HEK293 (cell line): Measurements from ENCODE around the gene PEX10.
A peak's percentile ranks its signal among the peaks of the same experiment; 100 is the strongest.

Experiments
- CTCF ChIA-PET: fragments of 350-600 bp; formaldehyde crosslinking; extraction: SDS; loops from one replicate; lab custom pipeline; 2021; ENCODE audit warnings: antibody characterized with exemption; lab: Yijun Ruan, JAX
- POLR2A ChIA-PET: fragments of 300-600 bp; formaldehyde crosslinking; extraction: SDS; loops from one replicate; lab custom pipeline; 2020; ENCODE audit warnings: antibody characterized with exemption, inconsistent platforms; lab: Yijun Ruan, JAX
- H3K27ac ChIP-seq: fragments of 200-500 bp; sonication (Bioruptor generic); 2 replicates; pipeline ENCODE4 v1.5.1; 2014; ENCODE audit warnings: low read depth, low read length, control low read depth, inconsistent platforms; ENCODE audit errors: extremely low read depth
- H3K36me3 ChIP-seq, 2 experiments: fragments of 200-500 bp in 1 of 2; sonication (Bioruptor generic) in 1 of 2; 1 replicate in 1 of 2; 2 replicates in 1 of 2; pipeline ENCODE4 v1.5.1; 2014 to 2017; ENCODE audit warnings: inconsistent platforms in 2 of 2, low read length in 2 of 2; ENCODE audit not compliant: control insufficient read depth in 2 of 2, insufficient read depth in 1 of 2
- H3K4me1 ChIP-seq: fragments of 200-500 bp; sonication (Bioruptor generic); 2 replicates; pipeline ENCODE4 v1.5.1; 2014; ENCODE audit warnings: mild to moderate bottlenecking, low read length, inconsistent platforms; ENCODE audit not compliant: control insufficient read depth, insufficient read depth
- H3K4me3 ChIP-seq: 2 replicates; pipeline ENCODE4 v1.5.1; 2011; ENCODE audit warnings: low read depth, mild to moderate bottlenecking, control low read depth, low read length, moderate library complexity
- H3K9me3 ChIP-seq: fragments of 200-500 bp; sonication (Bioruptor generic); 2 replicates; pipeline ENCODE4 v1.5.1; 2014; ENCODE audit warnings: low read depth, low read length, inconsistent platforms; ENCODE audit not compliant: control insufficient read depth, insufficient read depth
- TRIM28 ChIP-seq: IDR thresholded peaks from 2 replicates; pipeline ENCODE4 v1.6.1; 2011; ENCODE audit warnings: low read length, control low read depth, borderline replicate concordance
- ZFHX2 ChIP-seq: fragments of 450-650 bp; formaldehyde crosslinking; conservative IDR thresholded peaks from 2 replicates; pipeline ENCODE4 v1.5.1; 2016; ENCODE audit warnings: missing biosample characterization, missing genetic modification characterization
- ZIC2 ChIP-seq: fragments of 450-650 bp; formaldehyde crosslinking; IDR thresholded peaks from 2 replicates; pipeline ENCODE4 v1.5.1; 2016; ENCODE audit warnings: missing biosample characterization, missing genetic modification characterization
- ZNF175 ChIP-seq: fragments of 450-650 bp; formaldehyde crosslinking; IDR thresholded peaks from 2 replicates; pipeline ENCODE4 v1.5.1; 2016; ENCODE audit warnings: missing biosample characterization, missing genetic modification characterization
- ZNF221 ChIP-seq: fragments of 450-650 bp; formaldehyde crosslinking; IDR thresholded peaks from 2 replicates; pipeline ENCODE4 v1.5.1; 2017; ENCODE audit warnings: missing biosample characterization, missing genetic modification characterization, borderline replicate concordance
- ZNF558 ChIP-seq: fragments of 450-650 bp; formaldehyde crosslinking; IDR thresholded peaks from 2 replicates; pipeline ENCODE4 v1.5.1; 2016; ENCODE audit warnings: missing biosample characterization, missing genetic modification characterization
- ZNF561 ChIP-seq: fragments of 450-650 bp; IDR thresholded peaks from 2 replicates; pipeline ENCODE4 v1.5.1; 2018; ENCODE audit warnings: missing biosample characterization, missing genetic modification characterization, borderline replicate concordance
- ZNF610 ChIP-seq: fragments of 450-650 bp; formaldehyde crosslinking; IDR thresholded peaks from 2 replicates; pipeline ENCODE4 v1.5.1; 2016; ENCODE audit warnings: missing biosample characterization, missing genetic modification characterization, borderline replicate concordance
- ZNF76 ChIP-seq: fragments of 450-650 bp; formaldehyde crosslinking; IDR thresholded peaks from 2 replicates; pipeline ENCODE4; 2016; ENCODE audit warnings: low read depth, missing biosample characterization, missing genetic modification characterization, borderline replicate concordance
- ZNF843 ChIP-seq: fragments of 450-650 bp; formaldehyde crosslinking; IDR thresholded peaks from 2 replicates; pipeline ENCODE4 v1.5.1; 2016; ENCODE audit warnings: missing biosample characterization, missing genetic modification characterization
- TF ChIP-seq, protein P1 (sequence below): fragments of 450-650 bp; formaldehyde crosslinking; IDR thresholded peaks from 2 replicates; pipeline ENCODE4 v1.5.1; 2016; ENCODE audit warnings: missing biosample characterization, missing genetic modification characterization
- TF ChIP-seq, protein P2 (sequence below): fragments of 450-650 bp; formaldehyde crosslinking; IDR thresholded peaks from 2 replicates; pipeline ENCODE4 v1.5.1; 2016; ENCODE audit warnings: missing biosample characterization, missing genetic modification characterization
- TF ChIP-seq, protein P3 (sequence below): fragments of 450-650 bp; formaldehyde crosslinking; IDR thresholded peaks from 2 replicates; pipeline ENCODE4 v1.5.1; 2016; ENCODE audit warnings: missing biosample characterization, missing genetic modification characterization

Gene PEX10

DNA sequence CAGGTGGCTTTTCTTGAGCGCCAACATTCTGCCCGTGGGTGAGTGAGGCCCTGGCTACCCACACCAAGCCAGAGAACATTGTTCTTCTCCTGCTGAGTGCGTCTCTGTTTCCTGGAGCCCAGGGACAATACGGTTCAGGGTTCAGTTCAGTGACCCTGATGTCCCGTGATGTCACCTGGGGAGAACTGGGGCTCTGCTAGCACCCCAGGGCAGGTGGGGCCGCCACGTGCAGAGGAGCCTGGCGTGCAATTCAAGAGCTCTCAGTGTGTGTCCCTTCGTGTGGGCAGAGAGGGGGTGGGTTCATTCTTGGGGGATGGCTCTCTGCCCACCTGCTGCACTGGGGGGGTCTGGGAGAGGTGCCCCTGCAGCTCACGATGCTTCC, 18.2 kb upstream of the PEX10 start:
- no peak overlapping the region for H3K27ac ChIP-seq
- H3K4me3 ChIP-seq, result no peak overlapping the region
- TF ChIP-seq ZFHX2 (tag by site-specific recombination) (peak; percentile 40; the same call in 1 of the 2 replicates), ZNF610 (no peak)
- CTCF ChIA-PET, result interaction anchor here (0.5 to 1.8 kb wide), 4 partner anchors 9 to 85 kb away, joined by 3 to 5 read pairs (median 3); no protein-coding TSS in a partner anchor
- no peaks in the 10 kb centered on the region for H3K4me1 ChIP-seq
- H3K9me3 ChIP-seq, result no peaks in the 10 kb centered on the region
- no peaks in the 10 kb centered on the region for H3K36me3 ChIP-seq
- POLR2A ChIA-PET, result no interaction called here

DNA sequence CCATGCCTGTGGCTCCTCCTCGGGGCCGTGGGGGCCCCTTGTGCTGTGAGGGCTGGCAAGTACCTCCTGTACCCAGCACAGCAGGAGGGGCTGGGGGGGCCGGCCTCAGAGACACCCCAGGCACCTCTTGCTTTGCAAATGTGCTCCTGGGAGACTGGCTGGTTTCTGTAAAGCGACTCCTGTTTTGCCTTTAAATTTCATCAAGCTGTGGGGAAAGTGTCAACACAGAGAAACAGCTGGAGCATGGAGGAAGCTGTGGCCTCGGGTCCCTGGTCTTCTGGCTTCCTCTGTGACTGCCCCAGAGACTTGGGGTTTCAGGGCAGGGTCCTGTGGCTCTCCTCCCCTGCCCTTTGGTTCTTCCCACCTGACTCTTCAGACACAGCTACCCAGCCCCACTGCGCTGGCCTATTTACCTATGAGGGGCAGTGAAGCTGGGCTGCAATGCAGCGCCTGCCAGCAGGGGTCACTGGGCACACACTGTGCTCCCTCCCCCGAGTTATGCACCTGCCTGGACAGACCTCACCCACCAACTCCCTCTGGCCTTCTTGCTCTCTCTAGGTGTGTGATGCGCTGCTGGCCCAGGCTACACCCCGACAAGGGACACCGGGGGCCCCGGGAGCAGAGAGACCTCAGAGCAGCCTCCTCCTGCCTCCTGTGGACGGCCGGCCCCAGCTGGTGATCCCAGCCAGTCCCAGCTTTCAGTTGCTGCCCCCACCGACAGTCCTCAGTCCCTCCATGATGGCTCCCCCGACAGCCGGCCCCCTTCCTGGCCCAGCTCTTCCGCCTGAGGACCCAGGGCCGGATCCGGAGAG, 17.6 kb upstream of the PEX10 start:
- Histone ChIP-seq H3K4me3 (no peak overlapping the region), H3K27ac (no peak overlapping the region), H3K4me1 (no peaks in the 10 kb centered on the region), H3K36me3 (no peaks in the 10 kb centered on the region), H3K9me3 (no peaks in the 10 kb centered on the region)
- TF ChIP-seq ZNF558 (tag by site-specific recombination), result no peak
- TF ChIP-seq, protein P1, sequence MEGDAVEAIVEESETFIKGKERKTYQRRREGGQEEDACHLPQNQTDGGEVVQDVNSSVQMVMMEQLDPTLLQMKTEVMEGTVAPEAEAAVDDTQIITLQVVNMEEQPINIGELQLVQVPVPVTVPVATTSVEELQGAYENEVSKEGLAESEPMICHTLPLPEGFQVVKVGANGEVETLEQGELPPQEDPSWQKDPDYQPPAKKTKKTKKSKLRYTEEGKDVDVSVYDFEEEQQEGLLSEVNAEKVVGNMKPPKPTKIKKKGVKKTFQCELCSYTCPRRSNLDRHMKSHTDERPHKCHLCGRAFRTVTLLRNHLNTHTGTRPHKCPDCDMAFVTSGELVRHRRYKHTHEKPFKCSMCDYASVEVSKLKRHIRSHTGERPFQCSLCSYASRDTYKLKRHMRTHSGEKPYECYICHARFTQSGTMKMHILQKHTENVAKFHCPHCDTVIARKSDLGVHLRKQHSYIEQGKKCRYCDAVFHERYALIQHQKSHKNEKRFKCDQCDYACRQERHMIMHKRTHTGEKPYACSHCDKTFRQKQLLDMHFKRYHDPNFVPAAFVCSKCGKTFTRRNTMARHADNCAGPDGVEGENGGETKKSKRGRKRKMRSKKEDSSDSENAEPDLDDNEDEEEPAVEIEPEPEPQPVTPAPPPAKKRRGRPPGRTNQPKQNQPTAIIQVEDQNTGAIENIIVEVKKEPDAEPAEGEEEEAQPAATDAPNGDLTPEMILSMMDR (tag by site-specific recombination), result peak; percentile 28; the same call in 1 of the 2 replicates
- TF ChIP-seq, protein P2, sequence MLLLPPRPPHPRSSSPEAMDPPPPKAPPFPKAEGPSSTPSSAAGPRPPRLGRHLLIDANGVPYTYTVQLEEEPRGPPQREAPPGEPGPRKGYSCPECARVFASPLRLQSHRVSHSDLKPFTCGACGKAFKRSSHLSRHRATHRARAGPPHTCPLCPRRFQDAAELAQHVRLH, result no peak
- peak; percentile 54; the same call in 1 of the 2 replicates for TF ChIP-seq TRIM28
- ChIA-PET CTCF (interaction anchor here (0.7 to 1.8 kb wide), 4 partner anchors 9 to 118 kb away, joined by 3 to 5 read pairs (median 3); no protein-coding TSS in a partner anchor), POLR2A (no interaction called here)

DNA sequence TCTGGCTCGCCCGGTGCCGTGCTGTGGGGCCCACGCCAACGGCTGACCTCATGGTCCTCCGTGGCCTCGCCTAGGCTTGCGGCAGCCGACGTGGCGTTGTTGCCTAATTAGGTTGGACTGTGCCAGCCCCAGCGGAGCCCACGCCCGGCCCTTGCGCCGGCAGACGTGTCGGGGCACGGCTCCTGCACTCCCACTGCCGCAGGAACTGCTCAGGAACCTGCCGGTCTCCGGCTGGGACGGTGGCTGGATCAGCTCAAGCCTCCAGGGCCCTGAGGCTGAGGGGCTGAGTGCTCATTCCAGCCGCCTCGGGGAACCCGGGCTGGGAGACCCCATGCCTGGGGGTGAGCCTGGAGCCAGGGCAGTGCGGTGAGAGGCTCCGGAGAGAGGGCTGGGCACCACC, 16.1 kb upstream of the PEX10 start:
- CTCF ChIA-PET, result interaction anchor here (0.7 kb wide), 1 partner anchor 295 kb away, joined by 4 read pairs; no protein-coding TSS in a partner anchor
- H3K4me1 ChIP-seq, result no peaks in the 10 kb centered on the region
- no peaks in the 10 kb centered on the region for H3K9me3 ChIP-seq
- H3K4me3 ChIP-seq, result no peak overlapping the region
- H3K27ac ChIP-seq, result no peak overlapping the region
- POLR2A ChIA-PET, result no interaction called here
- no peaks in the 10 kb centered on the region for H3K36me3 ChIP-seq
- TF ChIP-seq ZNF221 (tag by site-specific recombination), result no peak
- TF ChIP-seq ZNF561 (tag by site-specific recombination), result no peak
- TF ChIP-seq ZIC2 (tag by site-specific recombination), result no peak
- TF ChIP-seq, protein P3, sequence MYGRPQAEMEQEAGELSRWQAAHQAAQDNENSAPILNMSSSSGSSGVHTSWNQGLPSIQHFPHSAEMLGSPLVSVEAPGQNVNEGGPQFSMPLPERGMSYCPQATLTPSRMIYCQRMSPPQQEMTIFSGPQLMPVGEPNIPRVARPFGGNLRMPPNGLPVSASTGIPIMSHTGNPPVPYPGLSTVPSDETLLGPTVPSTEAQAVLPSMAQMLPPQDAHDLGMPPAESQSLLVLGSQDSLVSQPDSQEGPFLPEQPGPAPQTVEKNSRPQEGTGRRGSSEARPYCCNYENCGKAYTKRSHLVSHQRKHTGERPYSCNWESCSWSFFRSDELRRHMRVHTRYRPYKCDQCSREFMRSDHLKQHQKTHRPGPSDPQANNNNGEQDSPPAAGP (tag by site-specific recombination), result no peak

DNA sequence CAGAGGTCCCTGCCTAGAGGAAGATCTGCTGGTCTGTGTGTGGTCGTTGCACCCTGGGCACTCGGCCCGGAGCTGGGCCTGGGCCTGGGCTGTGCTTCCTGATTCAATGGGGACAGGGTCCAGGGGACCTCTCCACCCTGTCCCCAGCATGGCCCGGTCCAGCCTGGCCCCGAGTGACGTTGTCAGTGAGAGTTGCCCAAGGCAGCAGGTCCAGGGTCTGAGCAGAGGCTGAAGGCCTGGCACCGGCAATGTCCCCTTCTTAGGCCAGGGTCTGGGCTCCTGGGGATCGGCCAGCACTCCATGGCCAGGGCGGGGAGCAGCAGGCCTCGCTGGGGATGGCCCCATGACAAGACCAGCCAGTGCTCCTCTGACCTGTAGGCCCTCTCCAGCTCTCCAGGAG, 15.6 kb upstream of the PEX10 start:
- no peaks in the 10 kb centered on the region for H3K9me3 ChIP-seq
- H3K27ac ChIP-seq, result no peak overlapping the region
- CTCF ChIA-PET, result no interaction called here
- H3K4me1 ChIP-seq, result no peaks in the 10 kb centered on the region
- no peaks in the 10 kb centered on the region for H3K36me3 ChIP-seq
- H3K4me3 ChIP-seq, result no peak overlapping the region
- TF ChIP-seq ZNF175 (tag by site-specific recombination), result no peak
- TF ChIP-seq ZNF843 (tag by site-specific recombination), result no peak
- no peak for TF ChIP-seq ZNF76
- POLR2A ChIA-PET, result no interaction called here
